Heart left ventricle (tissue), 16 donors: Measurements from ENCODE around the gene CNTN5. TPM values are rescaled to one million over a fixed set of nuclear protein-coding genes. Genes with fewer than 3 reads are reported as not detected.
A peak's percentile ranks its signal among the peaks of the same experiment; 100 is the strongest.

Experiments used
- ATAC-seq, 4 donors: fragments of 200-7000 bp; cut with Tn5 transposase; one replicate each; pipeline ENCODE4 v1.9.1; 2020 to 2022; ENCODE audit warnings: moderate library complexity in 4 of 4, mild to moderate bottlenecking in 3 of 4, moderate number of reproducible peaks in 1 of 4
- DNase-seq, 5 donors: peaks; one replicate each; pipeline ENCODE4 v3.0.0-alpha.2; 2020
- H3K27ac ChIP-seq, 12 donors: fragments of 200-600 bp; sonication (generic) in 4 of 12; one replicate each; pipeline versions ENCODE4 v1.5.0 to v1.8.0; 2016 to 2022; ENCODE audit warnings: mild to moderate bottlenecking in 2 of 12
- H3K27me3 ChIP-seq, 9 donors: fragments of 200-600 bp; sonication (generic) in 2 of 9; one replicate each; pipeline versions ENCODE4 v1.5.1 to v1.8.0; 2016 to 2022; ENCODE audit warnings: mild to moderate bottlenecking in 3 of 9
- H3K36me3 ChIP-seq, 9 donors: fragments of 200-600 bp; sonication (generic) in 2 of 9; one replicate each; pipeline versions ENCODE4 v1.5.0 to v1.8.0; 2018 to 2022; ENCODE audit warnings: mild to moderate bottlenecking in 2 of 9
- H3K4me1 ChIP-seq, 12 donors: fragments of 200-600 bp; sonication (generic) in 4 of 12; one replicate each; pipeline versions ENCODE4 v1.5.0 to v1.8.0; 2016 to 2022; ENCODE audit warnings: mild to moderate bottlenecking in 3 of 12
- H3K4me3 ChIP-seq, 12 donors: fragments of 200-600 bp; sonication (generic) in 4 of 12; one replicate each; pipeline versions ENCODE4 v1.5.0 to v1.8.0; 2017 to 2022; ENCODE audit warnings: mild to moderate bottlenecking in 9 of 12, moderate library complexity in 4 of 12
- H3K9me3 ChIP-seq, 12 donors: fragments of 200-600 bp; sonication (generic) in 4 of 12; one replicate each; pipeline versions ENCODE4 v1.5.0 to v1.8.0; 2016 to 2022; ENCODE audit warnings: mild to moderate bottlenecking in 1 of 12
- POLR2A ChIP-seq, 2 donors: fragments of 450-650 bp; IDR thresholded peaks; one replicate each; pipeline ENCODE4 v1.6.1; 2017; ENCODE audit warnings: antibody characterized with exemption in 2 of 2, mild to moderate bottlenecking in 2 of 2, moderate library complexity in 2 of 2
- WGBS, 4 donors: extraction: QIAGEN DNeasy Blood & Tissue Kit in 2 of 4; methylation state at CpG; one replicate each; pipeline versions ENCODE4 v1.1.5 to v1.1.7; 2013 to 2018; 5-methylcytosine and 5-hydroxymethylcytosine counted together
- intact Hi-C, 10 donors: fragments of 100-400 bp; cut with DNase I; formaldehyde crosslinking; loops; one replicate each; pipeline versions ENCODE4 v1.11.1 to v1.14.2; 2022
- polyA plus RNA-seq, 2 donors: library from polyadenylated mRNA; stranded (reverse); fragments of 200-250 nt; gene quantifications; one replicate each; pipeline ENCODE4 v1.2.3, GENCODE V29; 2013
- total RNA-seq, 9 donors: library from RNA; depleted of rRNA in 2 of 9; stranded (reverse); fragments of >200 nt in 2 of 9; fragmentation: NEBNext Ultra II Directional in 3 of 9; extraction: Animal tissue kit (Norgen Biotek cat#: 25700) in 3 of 9; gene quantifications; one replicate each; pipeline versions ENCODE4 v1.1.0 to v1.2.4, GENCODE V29; 2016 to 2023
- TF ChIP-seq, protein P1 (sequence below), 12 donors: fragments of 200-600 bp; sonication (generic) in 4 of 12; IDR thresholded peaks; one replicate each; pipeline versions ENCODE4 v1.5.0 to v1.8.0; 2018 to 2022; ENCODE audit warnings: antibody characterized with exemption in 12 of 12, mild to moderate bottlenecking in 5 of 12
- donor health status: ischemic (EF 13 %, LVEDD 7.1; RV severe dilation, severe dysfunction).
- donor health status: healthy with polysubstance abuse.
- donor health status: DM: no; HTN: yes; CAD: no.
- donor health status: DM: no; HTN: no; CAD: no.
- donor health status: ischemic (EF 25% LVEDD 6.9; RV normal size, moderate dysfunction).
- donor health status: ischemic (EF 25% LVEDD 5.7; RV mildly dilated, moderate dysfunction).
- donor health status: healthy.
- donor health status: DM: yes; HTN: yes; CAD: no.
- donor health status: ischemic (EF 35%, LVEDD 5.7; RV mildly dilated, moderate dysfunction).
- donor health status: nonischemic (EF 11% LVEDD 7.7; RV severe dilation, severe dysfunction).
- donor health status: DM: yes; HTN: yes; CAD: no.
- donor health status: PGD.
- donor health status: ischemic (EF 29% LVEDD 5.4; RV normal size, mild dysfunction).
- donor health status: nonischemic (EF 23%, LVEDD 6.1; RV moderate dilation, normal function).

Gene CNTN5
- total and polyA plus RNA-seq, 11 donors, result 0.11 to 0.16 TPM; not detected in 9

DNA sequence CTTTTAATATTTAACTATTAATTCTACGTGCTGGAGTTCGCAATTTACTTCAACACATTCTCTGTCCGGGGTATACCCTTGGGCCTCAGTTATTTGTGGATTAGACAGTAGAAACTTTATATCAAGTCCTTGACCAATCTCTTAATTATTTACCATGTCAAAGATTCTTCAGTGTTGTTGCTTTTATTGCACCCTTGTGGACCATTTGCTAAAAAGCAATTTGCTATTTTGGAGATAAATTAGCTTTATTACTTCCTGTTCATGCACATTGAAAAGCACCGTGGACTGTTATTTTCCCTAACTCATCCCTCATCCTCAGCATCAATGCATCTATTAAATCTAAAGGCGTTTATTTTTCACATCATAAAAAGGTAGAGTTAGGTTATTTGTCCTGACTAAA is 609.9 kb downstream of the CNTN5 start:
- no peaks in the 10 kb centered on the region for H3K9me3 ChIP-seq
- intact Hi-C loops, result no loop called here
- no peaks in the 10 kb centered on the region for H3K36me3 ChIP-seq
- H3K27me3 ChIP-seq, result no peaks in the 10 kb centered on the region
- TF ChIP-seq, protein P1, sequence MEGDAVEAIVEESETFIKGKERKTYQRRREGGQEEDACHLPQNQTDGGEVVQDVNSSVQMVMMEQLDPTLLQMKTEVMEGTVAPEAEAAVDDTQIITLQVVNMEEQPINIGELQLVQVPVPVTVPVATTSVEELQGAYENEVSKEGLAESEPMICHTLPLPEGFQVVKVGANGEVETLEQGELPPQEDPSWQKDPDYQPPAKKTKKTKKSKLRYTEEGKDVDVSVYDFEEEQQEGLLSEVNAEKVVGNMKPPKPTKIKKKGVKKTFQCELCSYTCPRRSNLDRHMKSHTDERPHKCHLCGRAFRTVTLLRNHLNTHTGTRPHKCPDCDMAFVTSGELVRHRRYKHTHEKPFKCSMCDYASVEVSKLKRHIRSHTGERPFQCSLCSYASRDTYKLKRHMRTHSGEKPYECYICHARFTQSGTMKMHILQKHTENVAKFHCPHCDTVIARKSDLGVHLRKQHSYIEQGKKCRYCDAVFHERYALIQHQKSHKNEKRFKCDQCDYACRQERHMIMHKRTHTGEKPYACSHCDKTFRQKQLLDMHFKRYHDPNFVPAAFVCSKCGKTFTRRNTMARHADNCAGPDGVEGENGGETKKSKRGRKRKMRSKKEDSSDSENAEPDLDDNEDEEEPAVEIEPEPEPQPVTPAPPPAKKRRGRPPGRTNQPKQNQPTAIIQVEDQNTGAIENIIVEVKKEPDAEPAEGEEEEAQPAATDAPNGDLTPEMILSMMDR (IDR thresholded peaks at IDR 0.05), result no peak
- TF ChIP-seq POLR2A (IDR thresholded peaks at IDR 0.05), result no peak
- H3K4me3 ChIP-seq, result no peak overlapping the region
- peaks cover 0 to 7% (median 0%) of the 10 kb centered on the region in 12 donors for H3K4me1 ChIP-seq
- WGBS, 4 donors, result 74 to 85% (median 78%) methylated on average over 5 of the region's 5 CpGs
- ATAC-seq (no peak), DNase-seq (no peak)
- no peak overlapping the region for H3K27ac ChIP-seq

DNA sequence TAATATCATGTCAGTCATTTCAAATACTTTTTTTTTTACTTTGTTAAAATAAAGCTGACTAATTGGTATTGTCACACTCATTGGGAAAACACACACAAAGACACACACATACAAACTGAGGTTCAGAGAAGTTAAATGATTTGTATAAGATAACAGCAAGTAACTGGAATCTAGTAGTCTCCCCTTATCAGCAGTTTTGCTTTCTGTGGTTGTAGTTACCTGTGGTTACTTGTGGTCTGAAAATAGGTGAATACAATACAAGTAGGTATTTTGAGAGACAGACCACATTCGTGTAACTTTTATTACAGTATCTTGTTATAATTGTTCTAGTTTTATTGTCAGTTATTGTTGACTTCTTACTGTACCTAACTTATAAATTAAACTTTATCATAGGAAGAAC is 610.9 kb downstream of the CNTN5 start:
- no peak for ATAC-seq
- Histone ChIP-seq H3K36me3 (no peaks in the 10 kb centered on the region), H3K27me3 (no peaks in the 10 kb centered on the region), H3K27ac (no peak overlapping the region), H3K4me1 (peaks cover 0 to 7% (median 0%) of the 10 kb centered on the region in 12 donors), H3K9me3 (no peaks in the 10 kb centered on the region), H3K4me3 (no peak overlapping the region)
- TF ChIP-seq, protein P1 (IDR thresholded peaks at IDR 0.05), result no peak
- no peak for TF ChIP-seq POLR2A (IDR thresholded peaks at IDR 0.05)
- DNase-seq, result no peak
- WGBS, 4 donors, result 74 to 91% (median 87%) methylated on average over 1 of the region's 1 CpG
- intact Hi-C loops, result no loop called here

DNA sequence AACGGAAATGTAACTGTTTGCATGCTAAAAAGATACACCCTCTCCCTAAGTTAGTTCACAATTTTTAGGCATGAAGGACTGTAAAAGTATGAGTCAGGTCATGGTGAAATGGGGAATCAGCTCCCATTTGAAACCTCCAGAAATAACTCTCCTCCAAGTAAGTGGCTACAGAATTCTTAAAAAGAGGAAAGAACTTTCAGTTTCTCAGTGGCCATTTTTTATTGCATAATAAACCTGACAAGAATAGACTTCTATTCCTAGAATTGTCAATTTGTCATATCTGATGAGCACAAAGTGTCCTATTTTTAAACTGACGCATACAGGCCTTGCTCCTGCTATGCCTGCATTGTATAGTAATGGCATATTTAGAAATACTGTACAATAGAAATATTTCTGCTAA is 612.2 kb downstream of the CNTN5 start:
- TF ChIP-seq, protein P1 (IDR thresholded peaks at IDR 0.05), result no peak
- no peak for TF ChIP-seq POLR2A (IDR thresholded peaks at IDR 0.05)
- Histone ChIP-seq H3K4me1 (no peaks in the 10 kb centered on the region), H3K9me3 (no peaks in the 10 kb centered on the region), H3K27ac (no peak overlapping the region), H3K36me3 (no peaks in the 10 kb centered on the region), H3K27me3 (no peaks in the 10 kb centered on the region), H3K4me3 (no peak overlapping the region)
- no peak for DNase-seq
- intact Hi-C loops, result no loop called here
- peak in 1 of 4 donors; percentile 54 for ATAC-seq
- 49 to 55% (median 52%) methylated on average over 2 of the region's 2 CpGs for WGBS, 4 donors

DNA sequence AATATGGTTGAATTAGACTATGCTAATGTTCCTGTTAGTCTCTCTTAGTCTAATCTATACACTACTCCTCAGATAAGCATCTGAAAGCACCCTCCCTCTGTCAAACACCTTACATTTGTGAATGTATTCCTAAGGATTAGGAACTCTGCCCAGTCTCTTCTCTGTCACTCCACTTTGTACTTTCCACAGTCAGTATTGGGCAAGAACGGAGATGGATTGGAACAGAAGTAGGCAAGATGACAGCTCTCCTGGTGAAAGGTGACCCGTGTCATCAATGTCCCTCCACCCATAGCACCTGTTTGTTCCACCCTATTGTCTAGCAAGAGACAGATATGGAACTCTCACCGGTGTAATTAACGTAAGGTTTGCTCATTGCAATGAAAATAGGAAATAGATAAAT is 613.8 kb downstream of the CNTN5 start:
- no peak for DNase-seq
- Histone ChIP-seq H3K27ac (no peak overlapping the region), H3K9me3 (no peaks in the 10 kb centered on the region), H3K27me3 (no peaks in the 10 kb centered on the region), H3K36me3 (no peaks in the 10 kb centered on the region), H3K4me1 (no peaks in the 10 kb centered on the region), H3K4me3 (no peak overlapping the region)
- TF ChIP-seq POLR2A (IDR thresholded peaks at IDR 0.05), result no peak
- TF ChIP-seq, protein P1 (IDR thresholded peaks at IDR 0.05), result no peak
- intact Hi-C loops, result no loop called here
- ATAC-seq, result peak in 1 of 4 donors; percentile 38
- WGBS, 4 donors, result 49 to 77% (median 63%) methylated on average over 4 of the region's 4 CpGs
